Neural cell (in vitro differentiated cells): ENCODE measurements around the gene CIITA.

ENCODE experiments used
- EZH2 ChIP-seq: fragments of 200-600, 300-800 bp; shearing (Covaris generic), sonication (generic); IDR thresholded peaks from 2 replicates; pipeline ENCODE4 v1.6.1; 2014; ENCODE audit warnings: antibody characterized with exemption, low read length, borderline replicate concordance, mild to moderate bottlenecking; ENCODE audit not compliant: insufficient read depth, poor library complexity, severe bottlenecking
- TAF1 ChIP-seq: IDR thresholded peaks from 2 replicates; pipeline ENCODE4 v1.6.1; 2012; ENCODE audit warnings: low read depth
- TF ChIP-seq, protein P1 (sequence below): fragments of 450-650 bp; IDR thresholded peaks from 2 replicates; pipeline ENCODE4 v1.5.1; 2014; ENCODE audit warnings: antibody characterized with exemption, mild to moderate bottlenecking, moderate library complexity; ENCODE audit not compliant: poor library complexity, severe bottlenecking

DNA sequence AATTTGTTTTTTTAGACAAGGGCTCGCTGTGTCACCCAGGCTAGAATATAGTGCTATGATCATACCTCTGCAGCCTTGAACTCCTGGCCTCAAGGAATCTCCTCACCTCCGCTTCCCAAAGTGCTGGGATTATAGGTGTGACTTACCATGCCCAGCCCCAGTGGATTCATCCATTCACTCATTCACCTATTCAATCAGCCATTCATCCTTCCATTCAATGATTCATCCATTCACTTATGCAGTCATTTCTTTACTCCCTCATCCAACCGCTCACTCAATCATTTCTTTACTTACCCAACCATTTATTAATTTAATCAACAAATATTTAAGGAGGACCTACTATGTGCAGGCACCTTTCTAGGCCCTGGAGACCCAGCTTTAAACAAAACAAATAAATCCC is 39.5 kb downstream of the CIITA start:
- TF ChIP-seq, protein P1, sequence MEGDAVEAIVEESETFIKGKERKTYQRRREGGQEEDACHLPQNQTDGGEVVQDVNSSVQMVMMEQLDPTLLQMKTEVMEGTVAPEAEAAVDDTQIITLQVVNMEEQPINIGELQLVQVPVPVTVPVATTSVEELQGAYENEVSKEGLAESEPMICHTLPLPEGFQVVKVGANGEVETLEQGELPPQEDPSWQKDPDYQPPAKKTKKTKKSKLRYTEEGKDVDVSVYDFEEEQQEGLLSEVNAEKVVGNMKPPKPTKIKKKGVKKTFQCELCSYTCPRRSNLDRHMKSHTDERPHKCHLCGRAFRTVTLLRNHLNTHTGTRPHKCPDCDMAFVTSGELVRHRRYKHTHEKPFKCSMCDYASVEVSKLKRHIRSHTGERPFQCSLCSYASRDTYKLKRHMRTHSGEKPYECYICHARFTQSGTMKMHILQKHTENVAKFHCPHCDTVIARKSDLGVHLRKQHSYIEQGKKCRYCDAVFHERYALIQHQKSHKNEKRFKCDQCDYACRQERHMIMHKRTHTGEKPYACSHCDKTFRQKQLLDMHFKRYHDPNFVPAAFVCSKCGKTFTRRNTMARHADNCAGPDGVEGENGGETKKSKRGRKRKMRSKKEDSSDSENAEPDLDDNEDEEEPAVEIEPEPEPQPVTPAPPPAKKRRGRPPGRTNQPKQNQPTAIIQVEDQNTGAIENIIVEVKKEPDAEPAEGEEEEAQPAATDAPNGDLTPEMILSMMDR = no peak
- no peak for TF ChIP-seq EZH2
- no peak for TF ChIP-seq TAF1
